Panc1 (cell line): Measurements from ENCODE around the gene SDK2.

Experiments
- CTCF ChIP-seq: fragments of 450-650 bp; IDR thresholded peaks from 2 replicates; pipeline ENCODE4 v1.5.1; 2017; ENCODE audit warnings: mild to moderate bottlenecking
- REST ChIP-seq, 2 experiments: IDR thresholded peaks; 2 replicates each; pipeline ENCODE4 v1.6.1; 2011 to 2012; ENCODE audit warnings: low read depth in 2 of 2, control low read depth in 1 of 2, low read length in 1 of 2, mild to moderate bottlenecking in 1 of 2, moderate library complexity in 1 of 2; ENCODE audit not compliant: insufficient read depth in 1 of 2

- TF ChIP-seq REST (IDR thresholded peaks at IDR 0.05; ENCODE audit: insufficient read depth in 1 of 2, low read depth in 2 of 2, low read length in 1 of 2) (no peak), CTCF (no peak)
These were observed 307.6 kb downstream of the SDK2 start for GRCh38 chr17:73336408-73337329.
